ENCODE data around the gene RIMBP2.

RIMBP2 gene

GRCh38 chr12:130667421-130667960, 48.6 kb downstream of the RIMBP2 start:
- Mint-ChIP-seq H3K27ac (no peak overlapping the region), H3K4me3 (no peak overlapping the region), H3K27me3 (peaks cover 11% of the 10 kb centered on the region), H3K36me3 (no peaks in the 10 kb centered on the region), H3K9me3 (ENCODE audit: low read depth) (peaks cover 4% of the 10 kb centered on the region), H3K4me1 (ENCODE audit: low read depth) (no peaks in the 10 kb centered on the region)

GRCh38 chr12:130666645-130667044, 49.5 kb downstream of the RIMBP2 start:
- H3K27ac Mint-ChIP-seq: no peak overlapping the region
- H3K9me3 Mint-ChIP-seq (ENCODE audit: low read depth): peaks cover 4% of the 10 kb centered on the region
- H3K4me3 Mint-ChIP-seq: no peak overlapping the region
- peaks cover 11% of the 10 kb centered on the region for H3K27me3 Mint-ChIP-seq
- no peaks in the 10 kb centered on the region for H3K4me1 Mint-ChIP-seq (ENCODE audit: low read depth)
- H3K36me3 Mint-ChIP-seq: no peaks in the 10 kb centered on the region

DNA sequence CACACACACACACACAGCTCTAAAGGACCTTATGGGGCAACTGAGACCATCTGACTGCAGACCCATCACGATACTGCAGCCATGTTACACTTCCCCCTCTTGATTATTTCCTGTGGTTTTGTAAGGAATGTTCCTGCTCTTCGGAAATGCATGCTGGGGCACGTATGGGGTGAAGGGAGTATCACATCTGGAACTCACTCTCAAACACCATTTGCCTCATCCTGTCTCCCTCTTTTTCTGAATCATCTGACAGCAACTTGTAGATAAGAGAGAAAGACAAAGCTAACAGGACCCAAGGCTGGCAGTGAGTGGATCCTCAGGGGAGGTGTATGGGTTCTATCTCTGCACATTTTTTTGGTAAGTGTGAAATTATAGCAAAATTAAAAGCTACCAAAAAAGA, 50.3 kb downstream of the RIMBP2 start:
- no peak overlapping the region for H3K4me3 Mint-ChIP-seq
- H3K27ac Mint-ChIP-seq: no peak overlapping the region
- no peaks in the 10 kb centered on the region for H3K4me1 Mint-ChIP-seq (ENCODE audit: low read depth)
- H3K9me3 Mint-ChIP-seq (ENCODE audit: low read depth): peaks cover 4% of the 10 kb centered on the region
- no peaks in the 10 kb centered on the region for H3K36me3 Mint-ChIP-seq
- peaks cover 10% of the 10 kb centered on the region for H3K27me3 Mint-ChIP-seq

GRCh38 chr12:130664772-130665171, 51.3 kb downstream of the RIMBP2 start:
- H3K27me3 Mint-ChIP-seq: peaks cover 10% of the 10 kb centered on the region

GRCh38 chr12:130664252-130664651, 51.8 kb downstream of the RIMBP2 start:
- H3K9me3 Mint-ChIP-seq (ENCODE audit: low read depth): peaks cover 4% of the 10 kb centered on the region
- no peak overlapping the region for H3K27ac Mint-ChIP-seq
- H3K36me3 Mint-ChIP-seq: no peaks in the 10 kb centered on the region
- H3K4me3 Mint-ChIP-seq: no peak overlapping the region
- no peaks in the 10 kb centered on the region for H3K4me1 Mint-ChIP-seq (ENCODE audit: low read depth)
- peaks cover 10% of the 10 kb centered on the region for H3K27me3 Mint-ChIP-seq

More at GRCh38 chr12:130664772-130665171, 51.3 kb downstream of the RIMBP2 start:
- no peaks in the 10 kb centered on the region for H3K36me3 Mint-ChIP-seq
- peaks cover 4% of the 10 kb centered on the region for H3K9me3 Mint-ChIP-seq (ENCODE audit: low read depth)
- no peak overlapping the region for H3K27ac Mint-ChIP-seq
- no peaks in the 10 kb centered on the region for H3K4me1 Mint-ChIP-seq (ENCODE audit: low read depth)
- H3K4me3 Mint-ChIP-seq: no peak overlapping the region

GRCh38 chr12:130663514-130663913, 52.6 kb downstream of the RIMBP2 start:
- Mint-ChIP-seq H3K4me3 (no peak overlapping the region), H3K4me1 (ENCODE audit: low read depth) (no peaks in the 10 kb centered on the region), H3K27me3 (peaks cover 10% of the 10 kb centered on the region), H3K27ac (no peak overlapping the region), H3K9me3 (ENCODE audit: low read depth) (peaks cover 4% of the 10 kb centered on the region), H3K36me3 (no peaks in the 10 kb centered on the region)

DNA sequence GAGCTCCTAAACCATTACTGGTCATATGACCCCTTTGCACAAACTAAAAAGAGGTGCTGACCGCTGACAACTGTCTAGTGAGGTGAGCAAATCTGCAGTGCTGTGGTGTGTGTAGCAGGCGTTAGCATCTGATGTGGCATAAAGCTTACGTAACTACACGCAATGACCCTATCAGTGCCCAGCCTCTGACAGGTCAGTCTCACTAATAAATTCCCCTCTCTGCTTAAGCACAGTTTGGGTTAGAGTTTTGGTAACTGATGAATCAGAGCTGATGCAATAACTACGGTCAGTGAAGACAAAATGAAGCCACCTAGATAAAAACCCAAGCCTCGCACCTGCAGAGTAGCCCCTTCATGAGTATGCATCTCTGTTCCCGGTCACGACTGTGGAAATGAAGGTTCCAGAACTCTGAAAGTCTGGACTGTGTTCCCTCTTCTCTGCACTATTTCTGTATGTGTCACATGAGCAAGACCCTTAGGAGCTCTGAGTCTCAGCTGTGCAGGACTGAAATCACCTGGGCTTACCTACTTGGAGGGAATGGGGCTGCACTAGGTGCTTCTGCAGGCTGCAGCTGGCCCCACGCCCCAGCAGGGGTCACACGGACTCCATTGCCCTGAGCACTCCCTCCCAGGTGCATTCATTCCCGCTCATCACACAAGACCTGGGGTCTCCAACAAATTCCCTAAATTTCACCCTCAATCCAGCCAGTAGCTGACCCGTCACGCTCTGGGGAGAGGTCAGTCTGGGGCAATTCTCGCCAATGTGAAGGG, 54.4 kb downstream of the RIMBP2 start:
- Mint-ChIP-seq H3K9me3 (ENCODE audit: low read depth) (no peaks in the 10 kb centered on the region), H3K4me1 (ENCODE audit: low read depth) (no peaks in the 10 kb centered on the region), H3K27me3 (peaks cover 10% of the 10 kb centered on the region), H3K36me3 (no peaks in the 10 kb centered on the region), H3K27ac (no peak overlapping the region), H3K4me3 (no peak overlapping the region)

- H3K4me1 Mint-ChIP-seq (ENCODE audit: low read depth): no peaks in the 10 kb centered on the region
- no peaks in the 10 kb centered on the region for H3K9me3 Mint-ChIP-seq (ENCODE audit: low read depth)
- H3K27ac Mint-ChIP-seq: no peak overlapping the region
Measured at GRCh38 chr12:130661059-130661458, 55.0 kb downstream of the RIMBP2 start.

DNA sequence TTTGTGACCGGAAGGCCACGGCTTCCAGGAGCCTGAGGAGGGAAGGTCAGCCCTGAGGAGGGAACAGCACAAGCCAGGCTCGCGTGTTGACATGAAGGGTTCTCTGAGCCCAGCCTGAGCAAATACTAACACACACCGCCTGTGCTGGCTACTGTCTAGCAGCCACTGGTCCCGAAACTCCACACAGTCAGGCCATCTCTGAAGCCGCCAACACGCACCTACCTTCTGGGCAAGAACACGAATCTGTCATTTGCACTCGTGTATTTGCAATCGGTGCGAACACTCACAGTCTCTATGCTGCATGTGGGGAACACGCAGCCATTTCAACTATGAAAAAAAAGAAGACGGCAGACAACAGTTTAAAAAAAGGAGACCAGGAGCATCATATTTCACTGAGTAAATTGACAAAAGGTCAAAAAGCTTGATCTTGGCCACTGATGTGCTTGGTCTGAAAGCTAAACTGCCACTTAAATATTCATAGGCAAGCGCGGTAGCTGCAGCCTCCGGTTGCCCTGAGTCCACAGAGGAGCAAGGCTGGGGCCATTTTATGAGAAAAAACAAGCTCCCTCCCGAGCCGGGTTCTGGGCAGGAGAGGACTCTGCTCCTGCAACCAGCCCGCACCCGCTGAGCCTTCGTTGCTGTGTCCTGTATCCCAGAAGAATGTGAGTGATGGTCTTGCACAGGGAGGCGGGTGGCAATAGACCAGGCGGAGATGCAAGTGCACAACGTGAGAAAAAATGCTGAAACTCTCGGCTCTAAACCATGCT, 57.8 kb downstream of the RIMBP2 start:
- peaks cover 3% of the 10 kb centered on the region for H3K27me3 Mint-ChIP-seq
- peaks cover 8% of the 10 kb centered on the region for H3K9me3 Mint-ChIP-seq (ENCODE audit: low read depth)
- H3K4me3 Mint-ChIP-seq: no peak overlapping the region
- peaks cover 5% of the 10 kb centered on the region for H3K36me3 Mint-ChIP-seq
- no peak overlapping the region for H3K27ac Mint-ChIP-seq
- H3K4me1 Mint-ChIP-seq (ENCODE audit: low read depth): no peaks in the 10 kb centered on the region

More at GRCh38 chr12:130661059-130661458, 55.0 kb downstream of the RIMBP2 start:
- Mint-ChIP-seq H3K4me3 (no peak overlapping the region), H3K27me3 (peaks cover 10% of the 10 kb centered on the region), H3K36me3 (no peaks in the 10 kb centered on the region)

DNA sequence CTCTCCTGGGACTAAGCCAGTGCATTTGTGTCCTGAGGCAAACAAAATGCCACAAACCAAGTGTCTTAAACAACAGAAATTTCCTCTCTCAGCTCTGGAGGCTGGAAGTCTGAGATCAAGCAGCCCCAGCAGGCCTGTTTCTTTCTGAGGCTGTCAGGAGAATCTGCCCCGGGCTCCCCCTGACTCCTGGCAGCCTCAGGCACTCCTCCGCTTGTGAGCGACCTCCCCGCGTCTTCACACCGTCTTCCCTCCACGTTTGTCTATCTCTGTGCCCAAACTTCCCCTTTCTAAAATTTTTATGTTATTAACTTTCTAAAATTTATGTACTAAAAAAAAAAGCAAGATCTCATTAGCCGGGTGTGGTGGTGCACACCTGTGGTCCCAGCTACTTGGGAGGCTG, 59.7 kb downstream of the RIMBP2 start:
- no peaks in the 10 kb centered on the region for H3K4me1 Mint-ChIP-seq (ENCODE audit: low read depth)
- no peak overlapping the region for H3K27ac Mint-ChIP-seq
- H3K9me3 Mint-ChIP-seq (ENCODE audit: low read depth): peaks cover 8% of the 10 kb centered on the region
- no peak overlapping the region for H3K4me3 Mint-ChIP-seq
- peaks cover 3% of the 10 kb centered on the region for H3K27me3 Mint-ChIP-seq
- peaks cover 5% of the 10 kb centered on the region for H3K36me3 Mint-ChIP-seq

DNA sequence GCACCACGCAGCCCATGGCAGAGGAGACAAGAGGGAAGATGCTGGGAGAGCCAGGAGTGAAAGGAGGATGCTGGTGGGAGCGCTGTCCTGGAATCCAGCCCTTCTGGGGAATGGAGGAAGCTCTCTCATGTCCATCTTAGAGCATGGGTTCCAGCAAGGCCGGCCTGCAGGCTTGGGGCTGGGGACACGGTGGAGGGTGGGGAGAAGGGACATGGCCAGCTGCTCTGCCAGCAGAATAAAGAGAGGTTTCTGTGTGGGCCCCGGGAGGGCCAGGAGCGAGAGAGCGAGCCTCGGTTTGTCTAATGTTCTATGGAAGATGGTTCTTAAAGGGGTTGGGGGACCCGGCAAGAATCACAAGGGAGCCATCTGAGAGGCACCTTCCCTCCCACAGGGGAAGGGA, 60.2 kb downstream of the RIMBP2 start:
- no peak overlapping the region for H3K4me3 Mint-ChIP-seq
- peaks cover 5% of the 10 kb centered on the region for H3K36me3 Mint-ChIP-seq
- H3K27me3 Mint-ChIP-seq: peaks cover 3% of the 10 kb centered on the region
- peaks cover 8% of the 10 kb centered on the region for H3K9me3 Mint-ChIP-seq (ENCODE audit: low read depth)
- H3K27ac Mint-ChIP-seq: no peak overlapping the region
- H3K4me1 Mint-ChIP-seq (ENCODE audit: low read depth): no peaks in the 10 kb centered on the region

DNA sequence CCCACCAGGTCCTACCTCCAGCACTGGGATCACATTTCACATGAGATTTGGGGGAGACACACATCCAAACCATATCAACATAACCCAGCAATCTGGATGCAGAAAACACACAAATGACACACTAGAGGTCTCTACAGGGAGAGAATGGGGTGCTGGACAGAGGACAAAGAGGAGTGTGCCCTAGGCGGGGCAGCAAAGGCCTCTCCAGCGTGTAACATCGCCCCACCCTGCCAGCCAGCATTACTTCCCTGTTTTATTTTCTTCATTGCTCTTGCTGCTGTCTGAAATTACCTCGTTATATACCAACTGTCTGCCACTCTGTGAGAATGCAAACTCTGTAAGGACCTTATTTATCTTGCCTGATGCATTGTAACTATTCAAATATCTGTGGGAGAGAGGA, 61.1 kb downstream of the RIMBP2 start:
- Mint-ChIP-seq H3K4me3 (no peak overlapping the region), H3K27me3 (peaks cover 3% of the 10 kb centered on the region), H3K9me3 (ENCODE audit: low read depth) (peaks cover 8% of the 10 kb centered on the region), H3K4me1 (ENCODE audit: low read depth) (no peaks in the 10 kb centered on the region), H3K27ac (no peak overlapping the region), H3K36me3 (peaks cover 5% of the 10 kb centered on the region)

DNA sequence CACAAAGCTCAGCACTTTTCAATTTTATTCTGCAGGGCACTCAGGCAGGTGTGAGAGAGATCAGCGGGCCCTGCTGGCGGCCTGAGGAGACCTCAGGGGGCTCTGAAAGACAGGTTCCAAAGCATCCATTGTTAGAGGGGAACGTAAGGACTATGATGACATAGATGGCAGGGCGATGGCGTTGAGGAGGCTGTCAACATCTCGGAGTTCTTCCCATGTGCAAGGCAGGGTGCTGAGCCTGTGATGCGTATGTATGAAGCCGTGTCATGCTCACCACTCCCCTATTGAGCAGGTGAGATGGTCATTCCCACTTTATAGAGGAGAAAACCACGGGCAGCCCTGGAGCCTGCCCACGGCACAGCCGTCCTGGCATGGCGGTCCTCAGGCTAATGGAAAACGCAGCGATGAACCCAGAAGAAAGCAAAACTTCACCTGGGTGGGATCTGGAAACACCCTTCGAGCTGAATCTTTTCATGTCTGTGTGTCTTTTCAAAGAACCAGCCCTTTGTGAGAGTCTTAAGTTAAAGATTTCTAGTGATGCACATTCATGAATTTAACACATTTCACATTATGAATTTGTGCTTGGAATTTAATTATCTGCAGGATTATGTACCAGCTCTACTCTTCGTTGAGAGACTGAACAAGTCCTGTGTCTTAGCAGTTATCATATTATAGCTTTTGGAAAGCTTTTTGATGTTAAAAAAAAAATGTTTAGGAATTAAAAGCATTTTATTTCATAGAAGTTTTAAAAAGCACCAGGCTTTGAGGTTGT, 64.7 kb downstream of the RIMBP2 start:
- Mint-ChIP-seq H3K9me3 (ENCODE audit: low read depth) (peaks cover 8% of the 10 kb centered on the region), H3K4me1 (ENCODE audit: low read depth) (no peaks in the 10 kb centered on the region), H3K4me3 (no peak overlapping the region), H3K36me3 (peaks cover 5% of the 10 kb centered on the region), H3K27me3 (no peaks in the 10 kb centered on the region), H3K27ac (no peak overlapping the region)

- Mint-ChIP-seq H3K4me1 (ENCODE audit: low read depth) (no peaks in the 10 kb centered on the region), H3K4me3 (no peak overlapping the region), H3K36me3 (peaks cover 5% of the 10 kb centered on the region), H3K9me3 (ENCODE audit: low read depth) (peaks cover 8% of the 10 kb centered on the region), H3K27ac (no peak overlapping the region), H3K27me3 (no peaks in the 10 kb centered on the region)
Measured at GRCh38 chr12:130650131-130650530, 66.0 kb downstream of the RIMBP2 start.

Measured in activated naive CD8-positive, alpha-beta T cell (primary cell).